ENCODE results near the gene CD300LD. TPM values are rescaled to one million over a fixed set of nuclear protein-coding genes. Genes with fewer than 3 reads are reported as not detected.

The CD300LD gene
- polyA plus RNA-seq, result not detected in 2 replicates
- polyA minus RNA-seq, result not detected in 2 replicates

GRCh38 chr17:74592087-74592990 lies at the start of gene CD300LD:
Gene CD300LD (minus strand): TSS chr17:74592283. CDS start chr17:74592202, 81 bp downstream.
- Histone ChIP-seq H4K20me1 (ENCODE audit: insufficient read depth) (no peaks in the 10 kb centered on the region), H2AFZ (ENCODE audit: low read depth, low read length) (no peak within 1 kb of the TSS), H3K4me2 (ENCODE audit: low read length) (no peak within 1 kb of the TSS), H3K79me2 (replicated peaks; ENCODE audit: insufficient read depth, low read length) (no peaks in the 10 kb centered on the region), H3K36me3 (ENCODE audit: insufficient read depth, low read length) (no peaks in the 10 kb centered on the region), H3F3A (ENCODE audit: insufficient read depth, low read length, poor library complexity, severe bottlenecking) (no peaks in the 10 kb centered on the region), H3K27ac (ENCODE audit: low read length) (no peak within 1 kb of the TSS), H3K9me3 (ENCODE audit: low read length) (no peaks in the 10 kb centered on the region), H3K9ac (ENCODE audit: low read length) (no peak within 1 kb of the TSS), H3K4me3 (ENCODE audit: low read length) (no peak within 1 kb of the TSS), H3K27me3 (ENCODE audit: insufficient read depth, low read depth, low read length) (no peaks in the 10 kb centered on the region), H3K9me2 (ENCODE audit: insufficient read depth, low read length) (no peaks in the 10 kb centered on the region)
- TF ChIP-seq CTCF (IDR thresholded peaks at IDR 0.05; ENCODE audit: poor library complexity, severe bottlenecking) (no peak), MXI1 (conservative IDR thresholded peaks at IDR 0.05; ENCODE audit: poor library complexity, severe bottlenecking) (no peak), EP300 (conservative IDR thresholded peaks at IDR 0.05; ENCODE audit: poor library complexity, severe bottlenecking) (no peak), REST (IDR thresholded peaks at IDR 0.05; ENCODE audit: borderline replicate concordance) (no peak), TAF1 (IDR thresholded peaks at IDR 0.05; ENCODE audit: low read depth) (no peak), SMC3 (conservative IDR thresholded peaks at IDR 0.05; ENCODE audit: poor library complexity) (no peak)

- Histone ChIP-seq H3K36me3 (ENCODE audit: insufficient read depth, low read length) (no peaks in the 10 kb centered on the region), H3K4me2 (ENCODE audit: low read length) (no peak overlapping the region), H3K9me2 (ENCODE audit: insufficient read depth, low read length) (no peaks in the 10 kb centered on the region), H2AFZ (ENCODE audit: low read depth, low read length) (no peak overlapping the region), H3K27ac (ENCODE audit: low read length) (no peak overlapping the region), H3K4me3 (ENCODE audit: low read length) (no peak overlapping the region), H3K9ac (ENCODE audit: low read length) (no peak overlapping the region), H4K20me1 (ENCODE audit: insufficient read depth) (no peaks in the 10 kb centered on the region), H3F3A (ENCODE audit: insufficient read depth, low read length, poor library complexity, severe bottlenecking) (no peaks in the 10 kb centered on the region), H3K9me3 (ENCODE audit: low read length) (no peaks in the 10 kb centered on the region), H3K27me3 (ENCODE audit: insufficient read depth, low read depth, low read length) (no peaks in the 10 kb centered on the region), H3K79me2 (replicated peaks; ENCODE audit: insufficient read depth, low read length) (no peaks in the 10 kb centered on the region)
- no peak for TF ChIP-seq CTCF (IDR thresholded peaks at IDR 0.05; ENCODE audit: poor library complexity, severe bottlenecking)
- no peak for TF ChIP-seq SMC3 (conservative IDR thresholded peaks at IDR 0.05; ENCODE audit: poor library complexity)
- TF ChIP-seq RAD21 (conservative IDR thresholded peaks at IDR 0.05), result no peak
- TF ChIP-seq POLR2AphosphoS5 (IDR thresholded peaks at IDR 0.05), result no peak
- TF ChIP-seq REST (IDR thresholded peaks at IDR 0.05; ENCODE audit: borderline replicate concordance), result no peak
- no peak for TF ChIP-seq TAF1 (IDR thresholded peaks at IDR 0.05; ENCODE audit: low read depth)
- TF ChIP-seq MXI1 (conservative IDR thresholded peaks at IDR 0.05; ENCODE audit: poor library complexity, severe bottlenecking), result no peak
- TF ChIP-seq EZH2 (IDR thresholded peaks at IDR 0.05; ENCODE audit: borderline replicate concordance, insufficient read depth, low read length, poor library complexity, severe bottlenecking), result no peak
- TF ChIP-seq EP300 (conservative IDR thresholded peaks at IDR 0.05; ENCODE audit: poor library complexity, severe bottlenecking), result no peak
These were observed 49.3 kb upstream of the CD300LD start for GRCh38 chr17:74641224-74641957.
